ENCODE measurements around the gene CARM1.

The CARM1 gene

DNA sequence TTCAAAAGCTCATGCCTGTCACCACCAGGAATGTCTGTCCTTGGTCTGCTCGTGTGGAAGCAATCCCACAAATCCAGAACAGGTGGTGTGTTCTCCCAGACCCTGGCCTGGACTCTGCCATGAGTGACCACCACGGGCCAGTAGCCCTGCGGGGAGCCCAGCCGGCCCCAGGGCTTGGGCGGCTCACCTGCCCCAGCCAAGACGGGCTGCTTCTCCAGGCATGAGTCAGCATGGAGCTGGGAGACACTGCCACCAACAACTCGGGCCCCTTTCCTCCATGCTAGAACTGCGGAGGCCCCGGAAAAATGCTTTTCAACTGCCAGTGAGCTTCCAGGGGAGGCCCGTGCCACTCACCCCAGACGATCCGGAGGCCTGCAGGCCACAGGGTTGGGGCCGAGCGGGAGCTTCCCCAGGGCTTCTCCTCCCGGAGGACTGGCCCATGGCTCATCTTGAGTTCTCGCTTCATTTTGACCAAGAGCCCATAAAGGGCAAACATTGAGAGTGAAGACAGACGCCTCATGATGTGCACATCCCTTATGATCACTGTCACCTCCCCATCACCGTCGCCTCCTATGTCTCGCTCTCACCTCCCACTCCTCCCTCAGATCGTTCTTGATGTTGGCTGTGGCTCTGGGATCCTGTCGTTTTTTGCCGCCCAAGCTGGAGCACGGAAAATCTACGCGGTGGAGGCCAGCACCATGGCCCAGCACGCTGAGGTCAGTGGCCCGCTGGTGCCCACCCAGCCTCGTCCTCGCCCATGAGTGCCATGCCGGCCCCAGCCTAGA is 40.4 kb downstream of the CARM1 start:
- DNase-seq: no peak

DNA sequence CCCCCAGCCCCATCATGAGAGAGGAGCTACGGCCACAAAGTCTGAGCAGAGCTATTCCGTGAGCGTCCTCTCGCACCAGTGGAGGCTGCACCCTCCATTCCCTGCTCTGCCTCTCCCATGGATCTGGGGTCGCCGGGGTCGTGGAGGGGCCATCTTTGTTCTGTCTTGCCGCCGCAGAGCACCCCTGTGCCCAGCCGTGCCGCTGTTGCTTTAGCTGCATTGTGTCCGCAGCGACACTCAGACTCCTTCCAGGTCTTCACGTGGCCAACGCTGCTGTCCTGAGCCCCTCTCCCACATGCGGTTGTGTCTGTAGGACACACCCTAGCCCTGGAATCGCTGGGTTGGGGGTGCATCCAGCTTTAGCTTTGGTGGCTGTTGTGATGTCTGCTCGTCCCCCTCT is 41.3 kb downstream of the CARM1 start:
- DNase-seq: no peak

DNA sequence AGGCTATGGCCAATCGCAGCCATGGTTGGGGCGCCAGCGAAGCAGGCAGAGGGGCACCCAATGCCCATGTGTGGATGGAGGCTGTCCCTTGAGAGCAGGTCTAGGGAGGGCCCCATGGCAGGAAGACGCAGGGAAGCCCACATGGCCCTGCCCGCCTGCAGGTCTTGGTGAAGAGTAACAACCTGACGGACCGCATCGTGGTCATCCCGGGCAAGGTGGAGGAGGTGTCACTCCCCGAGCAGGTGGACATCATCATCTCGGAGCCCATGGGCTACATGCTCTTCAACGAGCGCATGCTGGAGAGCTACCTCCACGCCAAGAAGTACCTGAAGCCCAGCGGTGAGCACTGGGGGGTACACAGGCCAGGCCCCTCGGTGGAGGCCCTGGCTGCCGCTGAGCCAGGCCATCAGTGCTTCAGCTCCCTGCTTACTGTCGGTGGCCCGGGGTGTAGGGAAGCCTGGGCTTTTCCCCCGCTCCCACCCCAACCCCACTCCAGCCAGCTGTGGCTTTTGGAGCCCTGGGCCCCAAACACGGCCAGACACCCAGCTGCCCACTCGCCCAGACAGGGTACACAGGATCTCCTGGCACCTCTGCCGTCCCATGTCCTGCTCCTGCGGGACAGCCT is 42.5 kb downstream of the CARM1 start:
- no peak for DNase-seq

DNA sequence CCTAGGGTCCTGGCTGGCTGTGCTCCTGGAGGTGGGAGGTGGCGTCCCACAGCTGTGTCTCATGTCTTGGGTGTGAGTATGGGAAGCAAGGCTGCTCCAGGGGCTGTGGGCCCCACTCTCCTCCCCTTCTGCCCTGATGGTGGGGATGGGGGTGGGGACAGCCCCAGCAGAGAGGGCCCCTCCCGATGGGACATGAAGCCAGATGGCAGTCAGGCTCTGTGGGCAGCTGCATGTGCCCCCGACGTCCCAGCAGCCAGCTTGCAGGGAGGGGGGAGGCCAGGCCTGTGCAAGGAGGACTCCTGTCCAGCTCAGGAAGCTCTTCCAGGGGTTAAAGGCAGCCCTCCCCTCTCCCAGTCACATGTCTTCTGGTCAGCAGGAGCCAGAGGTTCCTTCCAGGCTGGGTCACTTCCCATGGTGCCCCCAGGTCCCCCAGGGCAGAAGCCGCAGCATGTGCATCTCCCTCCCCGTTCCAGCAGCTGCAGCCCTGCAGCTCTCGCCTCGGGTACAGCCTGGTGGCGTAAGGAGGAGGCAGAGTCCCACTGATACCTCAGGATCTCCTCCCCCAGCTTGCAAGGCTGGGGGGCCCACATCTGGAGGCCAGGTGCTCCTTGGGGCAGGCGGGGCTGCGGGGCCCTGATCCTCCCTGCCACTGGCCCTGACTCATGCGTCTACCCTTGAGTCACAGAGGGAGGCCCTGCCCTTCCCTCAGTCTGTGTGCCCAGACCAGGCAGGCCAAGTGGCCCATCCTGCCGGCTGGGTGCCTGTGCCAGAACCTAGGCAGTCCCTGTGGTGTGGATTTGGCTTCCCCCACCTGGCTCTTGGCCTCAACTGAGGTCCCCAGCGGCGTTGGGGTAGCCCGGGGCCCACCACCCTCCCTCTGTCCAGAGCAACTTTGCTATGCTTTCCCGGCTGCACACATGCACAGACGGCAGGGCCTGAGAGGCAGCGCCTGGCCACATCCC is 44.1 kb downstream of the CARM1 start:
- no peak for DNase-seq

DNA sequence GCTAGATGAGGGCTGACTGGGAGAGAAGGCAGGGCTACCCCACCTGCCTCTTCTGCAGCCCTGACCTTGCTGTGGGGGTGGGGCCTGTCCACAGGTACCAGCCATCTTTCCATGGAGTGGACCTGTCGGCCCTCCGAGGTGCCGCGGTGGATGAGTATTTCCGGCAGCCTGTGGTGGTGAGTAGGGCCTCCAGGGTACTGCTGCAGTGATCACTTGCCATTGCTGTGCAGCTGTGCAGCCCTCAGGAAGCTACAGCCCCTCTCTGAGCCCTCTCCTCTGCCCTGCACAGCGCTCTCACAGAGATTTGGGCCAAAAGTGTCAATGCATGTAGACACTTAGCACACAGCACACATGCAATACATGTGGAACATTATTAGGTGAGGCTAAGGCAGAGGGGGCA is 45.2 kb downstream of the CARM1 start:
- no peak for DNase-seq

DNA sequence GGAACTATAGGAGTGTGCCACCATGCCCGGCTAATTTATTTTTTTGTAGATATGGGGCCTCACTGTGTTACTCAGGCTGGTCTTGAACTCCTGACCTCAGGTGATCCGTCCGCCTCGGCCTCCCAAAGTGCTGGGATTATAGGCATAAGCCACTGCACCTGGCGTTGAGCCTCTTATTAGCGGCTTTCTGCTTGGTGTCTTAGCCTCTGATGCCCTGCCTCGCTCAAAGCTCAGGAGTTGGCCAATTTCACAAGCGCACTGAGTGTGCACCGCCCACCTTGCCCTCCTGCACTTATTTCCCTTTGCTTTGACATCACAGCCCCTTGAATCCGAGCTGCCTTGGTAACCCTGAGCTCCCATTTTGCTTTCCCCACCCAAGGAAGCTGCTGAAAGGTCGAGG is 47.0 kb downstream of the CARM1 start:
- DNase-seq: peak; percentile 23

DNA sequence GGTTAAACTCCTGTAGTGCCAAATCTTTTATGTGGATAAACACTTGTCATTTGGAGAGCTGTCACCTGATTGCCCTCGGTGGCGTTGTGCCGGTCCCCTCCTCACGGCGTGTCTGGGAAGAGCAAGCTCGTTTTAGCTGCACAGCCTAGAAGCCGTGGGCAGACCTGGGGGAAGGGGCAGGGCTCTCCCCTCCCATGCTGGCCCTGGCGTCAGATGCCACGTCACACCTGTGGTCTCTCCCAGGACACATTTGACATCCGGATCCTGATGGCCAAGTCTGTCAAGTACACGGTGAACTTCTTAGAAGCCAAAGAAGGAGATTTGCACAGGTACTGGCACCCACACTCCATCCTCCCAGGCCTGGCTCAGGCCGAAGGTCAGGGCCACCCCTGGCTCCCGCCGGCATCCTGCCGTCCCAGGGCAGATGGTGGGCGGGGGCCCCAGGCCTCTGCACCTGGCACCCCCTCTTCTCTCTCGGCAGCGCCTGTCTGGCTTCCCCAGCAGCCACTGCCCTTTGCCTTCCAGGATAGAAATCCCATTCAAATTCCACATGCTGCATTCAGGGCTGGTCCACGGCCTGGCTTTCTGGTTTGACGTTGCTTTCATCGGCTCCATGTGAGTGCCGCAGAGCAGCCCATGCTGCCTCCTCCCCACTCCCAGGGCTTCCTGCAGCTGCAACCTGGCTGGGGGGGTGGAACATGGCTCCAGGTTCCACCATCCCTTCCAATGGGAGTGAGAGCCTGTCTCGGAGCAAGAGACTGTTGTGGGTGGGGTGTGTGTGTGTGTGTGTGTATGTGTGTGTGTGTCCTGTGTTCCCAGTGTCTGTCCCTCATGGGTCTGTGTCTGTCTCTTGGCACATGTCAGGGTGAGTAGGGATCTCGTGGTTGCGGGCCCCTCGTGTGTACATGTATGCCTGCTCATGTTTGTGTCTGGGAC is 48.3 kb downstream of the CARM1 start:
- peak; percentile 82 for DNase-seq

DNA sequence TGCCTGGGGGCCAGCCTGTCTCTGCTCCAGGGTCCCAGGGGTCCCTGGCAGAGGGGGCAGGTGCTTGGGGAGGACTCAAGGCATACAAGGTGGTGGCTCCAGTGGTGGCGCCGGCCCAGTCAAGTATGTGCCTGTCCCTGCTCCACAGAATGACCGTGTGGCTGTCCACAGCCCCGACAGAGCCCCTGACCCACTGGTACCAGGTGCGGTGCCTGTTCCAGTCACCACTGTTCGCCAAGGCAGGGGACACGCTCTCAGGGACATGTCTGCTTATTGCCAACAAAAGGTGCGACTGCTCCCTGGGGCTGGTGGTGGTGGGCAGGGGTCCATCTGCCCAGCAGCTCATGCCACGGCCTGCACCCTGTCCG is 48.9 kb downstream of the CARM1 start:
- DNase-seq: no peak

DNA sequence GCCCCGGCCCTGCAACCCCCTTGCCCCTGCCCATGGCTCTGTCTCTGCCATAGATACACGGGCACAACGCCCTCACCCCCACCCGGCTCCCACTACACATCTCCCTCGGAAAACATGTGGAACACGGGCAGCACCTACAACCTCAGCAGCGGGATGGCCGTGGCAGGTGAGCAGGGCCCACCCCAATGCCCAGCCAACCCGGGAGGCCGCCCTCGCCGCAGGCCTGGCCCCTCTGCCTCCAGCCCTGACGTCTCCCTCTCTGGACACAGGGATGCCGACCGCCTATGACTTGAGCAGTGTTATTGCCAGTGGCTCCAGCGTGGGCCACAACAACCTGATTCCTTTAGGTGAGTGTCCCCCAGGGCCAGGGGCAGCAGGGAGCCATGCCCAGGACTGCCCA is 49.4 kb downstream of the CARM1 start:
- no peak for DNase-seq

DNA sequence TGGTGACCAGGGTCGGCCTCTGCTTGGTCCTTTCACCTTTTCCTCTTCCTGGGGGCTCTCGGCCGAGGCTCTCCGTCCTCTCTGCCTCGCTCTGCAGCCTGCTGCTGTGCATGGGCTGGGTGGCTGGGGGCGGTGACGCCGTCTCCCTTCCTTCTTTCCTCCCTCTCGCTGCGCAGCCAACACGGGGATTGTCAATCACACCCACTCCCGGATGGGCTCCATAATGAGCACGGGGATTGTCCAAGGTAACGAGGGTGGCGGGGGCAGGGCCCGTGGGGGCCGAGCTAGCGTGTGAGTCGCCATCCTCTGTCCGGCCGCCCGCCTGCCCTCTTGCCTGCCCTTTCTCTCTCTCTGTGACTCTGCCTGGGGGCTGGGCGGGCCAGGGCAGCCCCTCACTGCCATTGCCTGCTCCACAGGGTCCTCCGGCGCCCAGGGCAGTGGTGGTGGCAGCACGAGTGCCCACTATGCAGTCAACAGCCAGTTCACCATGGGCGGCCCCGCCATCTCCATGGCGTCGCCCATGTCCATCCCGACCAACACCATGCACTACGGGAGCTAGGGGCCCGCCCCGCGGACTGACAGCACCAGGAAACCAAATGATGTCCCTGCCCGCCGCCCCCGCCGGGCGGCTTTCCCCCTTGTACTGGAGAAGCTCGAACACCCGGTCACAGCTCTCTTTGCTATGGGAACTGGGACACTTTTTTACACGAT is 50.0 kb downstream of the CARM1 start:
- DNase-seq: no peak

DNA sequence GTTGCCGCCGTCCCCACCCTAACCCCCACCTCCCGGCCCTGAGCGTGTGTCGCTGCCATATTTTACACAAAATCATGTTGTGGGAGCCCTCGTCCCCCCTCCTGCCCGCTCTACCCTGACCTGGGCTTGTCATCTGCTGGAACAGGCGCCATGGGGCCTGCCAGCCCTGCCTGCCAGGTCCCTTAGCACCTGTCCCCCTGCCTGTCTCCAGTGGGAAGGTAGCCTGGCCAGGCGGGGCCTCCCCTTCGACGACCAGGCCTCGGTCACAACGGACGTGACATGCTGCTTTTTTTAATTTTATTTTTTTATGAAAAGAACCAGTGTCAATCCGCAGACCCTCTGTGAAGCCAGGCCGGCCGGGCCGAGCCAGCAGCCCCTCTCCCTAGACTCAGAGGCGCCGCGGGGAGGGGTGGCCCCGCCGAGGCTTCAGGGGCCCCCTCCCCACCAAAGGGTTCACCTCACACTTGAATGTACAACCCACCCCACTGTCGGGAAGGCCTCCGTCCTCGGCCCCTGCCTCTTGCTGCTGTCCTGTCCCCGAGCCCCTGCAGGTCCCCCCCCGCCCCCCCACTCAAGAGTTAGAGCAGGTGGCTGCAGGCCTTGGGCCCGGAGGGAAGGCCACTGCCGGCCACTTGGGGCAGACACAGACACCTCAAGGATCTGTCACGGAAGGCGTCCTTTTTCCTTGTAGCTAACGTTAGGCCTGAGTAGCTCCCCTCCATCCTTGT is 50.7 kb downstream of the CARM1 start:
- DNase-seq: no peak

DNA sequence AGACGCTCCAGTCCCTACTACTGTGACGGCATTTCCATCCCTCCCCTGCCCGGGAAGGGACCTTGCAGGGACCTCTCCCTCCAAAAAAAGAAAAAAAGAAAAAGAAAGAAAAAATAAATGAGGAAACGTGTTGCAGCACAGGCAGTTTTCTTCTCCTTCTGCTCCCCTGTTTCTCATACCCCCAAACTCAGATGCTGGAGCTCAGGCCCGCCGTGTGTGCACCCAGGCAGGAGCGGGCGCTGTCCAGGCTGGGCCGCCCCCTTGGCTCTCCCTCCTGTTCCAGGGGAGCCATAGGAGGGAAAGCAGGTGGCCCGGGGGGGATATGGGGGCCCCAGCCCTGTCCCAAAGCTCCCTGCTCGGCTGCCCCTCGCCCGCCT is 51.3 kb downstream of the CARM1 start:
- DNase-seq: no peak

DNA sequence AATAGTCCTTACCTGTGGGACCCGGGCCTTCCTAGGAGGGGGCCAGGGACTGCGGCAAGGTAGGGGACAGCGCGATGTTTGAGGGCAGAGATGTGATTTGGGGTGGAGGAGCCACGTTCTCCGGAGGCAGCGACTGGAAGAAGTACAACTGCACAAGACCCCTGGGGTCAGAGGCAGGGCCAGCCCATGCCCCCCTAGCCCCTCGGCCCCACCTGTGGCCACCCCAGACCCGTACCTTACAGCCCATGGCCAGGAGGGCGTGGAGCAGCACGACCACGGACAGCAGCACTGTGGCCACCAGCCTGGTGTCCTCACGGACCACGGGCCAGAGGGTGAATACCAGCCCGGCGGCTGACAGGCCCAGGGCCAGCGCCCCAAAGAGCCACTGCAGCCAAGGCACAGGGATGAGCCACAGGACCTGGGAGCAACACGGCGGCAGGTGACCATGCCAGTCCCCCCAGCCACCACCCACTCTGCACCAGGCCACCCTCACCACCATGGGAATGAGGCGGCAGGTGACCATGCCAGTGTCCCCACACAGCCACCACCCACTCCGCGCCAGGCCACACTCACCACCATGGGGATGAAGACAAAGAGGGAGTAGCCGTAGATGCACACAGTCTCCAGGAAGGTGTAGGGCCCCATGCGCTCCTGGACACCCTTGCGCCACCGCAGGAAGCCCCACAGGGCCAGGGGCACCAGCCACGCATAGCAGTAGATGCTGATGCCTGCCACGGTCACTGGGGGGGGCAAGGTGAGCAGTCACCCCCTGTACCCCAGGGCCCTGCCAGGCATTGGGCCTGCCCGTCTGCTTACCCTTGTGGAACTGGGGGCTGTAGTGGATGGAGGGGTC is 52.1 kb downstream of the CARM1 start:
- no peak for DNase-seq

DNA sequence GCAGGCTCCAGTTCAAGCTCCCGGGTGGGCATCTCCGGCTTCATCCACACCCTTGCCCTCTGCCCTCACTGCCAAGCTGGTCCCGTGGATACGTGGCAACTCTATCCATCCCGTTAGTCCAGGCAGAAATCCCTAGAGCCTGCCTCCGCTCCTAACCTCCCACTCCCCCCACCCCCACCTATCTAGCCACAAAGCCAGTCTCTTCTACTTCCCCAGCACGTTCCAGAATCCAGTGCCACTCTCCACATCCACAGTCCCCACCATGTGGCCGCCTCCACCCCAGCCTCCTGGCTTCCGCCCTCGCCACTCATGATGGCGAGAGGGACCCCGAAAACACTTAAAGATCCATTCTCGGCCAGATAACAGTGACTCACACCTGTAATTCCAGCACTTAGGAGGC is 53.2 kb downstream of the CARM1 start:
- no peak for DNase-seq

DNA sequence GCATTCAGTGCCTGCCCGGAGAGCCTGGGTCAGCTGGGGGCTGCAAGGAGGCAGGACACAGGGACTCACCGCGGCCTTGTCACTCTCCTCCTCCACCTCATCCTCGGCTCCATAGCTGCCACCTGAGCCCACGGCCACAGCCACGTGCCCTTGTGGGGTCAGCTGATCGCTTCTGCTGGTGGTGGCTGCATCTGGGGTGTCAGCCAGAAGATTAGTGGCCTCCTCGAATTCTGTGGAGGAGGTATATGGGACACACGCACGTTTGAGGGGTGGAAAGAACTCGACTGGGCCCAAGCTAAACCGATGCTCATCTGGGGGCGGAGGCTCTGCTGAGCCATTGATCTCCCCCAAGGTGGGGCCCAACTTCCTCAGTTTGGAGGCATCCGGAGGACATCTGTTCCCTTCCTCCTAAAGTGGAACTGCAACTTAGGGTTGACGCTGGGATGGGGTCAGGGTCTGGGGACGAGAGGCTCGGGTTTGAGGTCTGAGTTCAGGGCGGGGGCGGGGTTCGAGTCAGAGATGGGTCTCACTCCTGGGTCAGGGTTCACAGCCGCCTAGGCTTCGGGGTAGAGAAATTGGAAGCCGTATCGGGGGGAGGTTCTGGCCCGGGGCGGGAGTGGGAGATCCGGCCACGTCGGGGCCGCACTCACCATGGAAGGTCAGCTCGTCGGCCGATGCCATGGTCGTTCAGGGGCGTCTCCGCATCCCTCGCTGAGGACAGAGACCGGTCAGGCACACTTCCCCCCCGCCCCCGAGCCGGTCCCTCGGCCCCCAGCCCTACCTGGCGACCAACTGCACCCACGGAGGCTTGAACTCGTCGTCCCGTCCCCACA is 56.6 kb downstream of the CARM1 start:
- DNase-seq: no peak

DNA sequence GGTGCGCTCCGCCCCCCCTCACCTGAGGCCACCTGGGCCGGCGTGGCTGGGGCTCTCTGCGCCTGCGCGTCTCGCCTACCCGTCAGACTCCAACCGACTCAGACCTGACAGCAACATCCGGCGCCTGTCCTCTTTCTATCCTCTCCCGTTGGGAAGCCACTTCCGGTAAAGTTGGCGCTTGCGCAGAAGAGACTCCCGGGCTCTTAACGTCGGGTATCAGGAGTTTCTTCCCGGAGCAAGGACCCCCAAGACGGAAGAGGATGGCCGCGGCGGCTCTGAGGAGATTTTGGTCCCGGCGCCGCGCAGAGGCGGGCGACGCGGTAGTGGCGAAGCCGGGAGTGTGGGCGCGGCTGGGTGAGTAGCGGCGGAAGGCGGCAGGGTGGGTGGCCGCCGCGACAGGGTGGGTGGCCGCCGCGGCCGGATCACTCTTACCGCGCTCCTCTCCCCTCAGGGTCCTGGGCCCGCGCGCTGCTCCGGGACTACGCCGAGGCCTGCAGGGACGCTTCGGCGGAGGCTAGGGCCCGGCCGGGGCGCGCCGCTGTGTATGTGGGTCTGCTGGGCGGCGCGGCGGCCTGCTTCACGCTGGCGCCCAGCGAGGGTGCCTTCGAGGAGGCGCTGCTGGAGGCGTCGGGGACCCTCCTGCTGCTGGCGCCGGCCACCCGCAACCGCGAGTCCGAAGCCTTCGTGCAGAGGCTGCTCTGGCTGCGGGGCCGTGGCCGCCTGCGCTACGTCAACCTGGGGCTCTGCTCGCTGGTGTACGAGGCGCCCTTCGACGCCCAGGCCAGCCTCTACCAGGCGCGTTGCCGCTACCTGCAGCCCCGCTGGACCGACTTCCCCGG is 57.4 kb downstream of the CARM1 start, which contains the start of the genes TIMM29 and YIPF2:
TSS of gene TIMM29 (plus strand) at position 249 of the 839 bp plus-strand sequence. CDS start at position 261, 12 bp downstream.
TSS of gene YIPF2 (minus strand) at position 77 of the 839 bp plus-strand sequence. CDS start 229 bp downstream, outside the sequence.
- DNase-seq: peak; percentile 98

DNA sequence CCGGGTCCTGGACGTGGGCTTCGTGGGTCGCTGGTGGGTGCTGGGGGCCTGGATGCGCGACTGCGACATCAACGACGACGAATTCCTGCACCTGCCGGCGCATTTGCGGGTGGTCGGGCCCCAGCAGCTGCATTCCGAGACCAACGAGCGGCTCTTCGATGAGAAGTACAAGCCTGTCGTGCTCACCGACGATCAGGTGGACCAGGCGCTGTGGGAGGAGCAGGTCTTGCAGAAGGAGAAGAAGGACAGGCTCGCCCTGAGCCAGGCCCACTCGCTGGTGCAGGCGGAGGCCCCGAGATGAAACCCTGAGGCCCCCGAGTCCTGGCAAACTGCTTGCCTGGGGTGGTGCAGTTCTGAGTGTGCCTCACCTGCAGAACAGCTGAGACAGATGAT is 58.0 kb downstream of the CARM1 start:
- DNase-seq: no peak

All from NCI-H510A (cell line).